ENCODE results near the gene RPS6KA5. TPM values are rescaled to one million over a fixed set of nuclear protein-coding genes. Genes with fewer than 3 reads are reported as not detected.
A peak's percentile ranks its signal among the peaks of the same experiment; 100 is the strongest.
"Not testable (repeated sequence)": the region's sequence is repeated elsewhere in the genome, so short reads cannot be mapped to it uniquely, and the experiment has no call there.

The RPS6KA5 gene
- total RNA-seq, 1 experiment from 2014 or later: 8.5 TPM

DNA sequence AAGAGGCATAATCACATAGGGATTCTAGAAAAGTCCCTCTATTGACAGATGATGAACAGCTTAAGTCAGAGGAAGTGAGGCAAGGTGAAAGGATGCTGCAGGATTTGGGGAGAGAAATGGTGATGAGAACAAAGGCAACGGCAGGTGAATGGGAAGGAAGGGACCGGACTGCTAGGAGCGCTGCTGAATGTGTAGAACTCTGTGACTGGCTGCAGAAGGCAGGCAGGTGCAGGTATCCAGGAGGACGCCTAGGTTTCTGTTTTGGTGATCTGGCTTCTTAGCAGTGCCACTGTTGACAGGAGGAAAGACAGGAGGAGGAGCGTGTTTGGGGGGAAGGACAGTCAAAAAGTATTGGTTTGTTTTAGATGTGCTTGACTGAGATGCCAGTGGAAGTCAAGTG is 185.8 kb downstream of the RPS6KA5 start:
- DNase-seq (ENCODE audit: low spot score): no peak

DNA sequence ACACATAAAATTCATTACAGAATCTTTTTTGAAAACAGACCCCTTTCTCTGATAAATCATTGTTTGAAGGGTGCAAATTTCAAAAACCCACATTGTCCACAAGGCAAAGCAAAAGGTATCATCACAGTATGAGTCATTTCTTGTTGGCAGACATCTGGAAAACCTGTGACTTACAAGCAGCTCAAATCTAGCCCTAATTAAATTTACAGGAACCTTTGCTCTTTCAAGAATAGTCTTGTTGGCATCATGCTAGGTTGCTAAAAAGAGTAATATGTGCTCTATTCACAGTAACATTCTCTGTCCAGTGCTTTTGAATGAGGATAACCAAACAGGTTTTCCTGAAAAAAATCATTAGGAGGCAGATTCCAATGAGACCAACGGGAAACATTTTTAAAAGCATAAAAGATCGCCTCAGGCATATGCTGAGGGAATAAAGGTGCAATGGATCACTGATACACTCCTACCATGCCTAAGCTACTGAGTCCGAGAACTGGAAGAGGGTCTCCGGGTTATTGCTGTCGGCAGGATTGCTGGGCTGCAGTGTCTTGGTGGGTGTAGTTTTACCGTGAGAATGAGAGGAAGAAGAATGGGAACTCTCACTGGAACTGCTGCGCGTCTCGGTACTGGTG is 188.7 kb downstream of the RPS6KA5 start:
- DNase-seq (ENCODE audit: low spot score): no peak

DNA sequence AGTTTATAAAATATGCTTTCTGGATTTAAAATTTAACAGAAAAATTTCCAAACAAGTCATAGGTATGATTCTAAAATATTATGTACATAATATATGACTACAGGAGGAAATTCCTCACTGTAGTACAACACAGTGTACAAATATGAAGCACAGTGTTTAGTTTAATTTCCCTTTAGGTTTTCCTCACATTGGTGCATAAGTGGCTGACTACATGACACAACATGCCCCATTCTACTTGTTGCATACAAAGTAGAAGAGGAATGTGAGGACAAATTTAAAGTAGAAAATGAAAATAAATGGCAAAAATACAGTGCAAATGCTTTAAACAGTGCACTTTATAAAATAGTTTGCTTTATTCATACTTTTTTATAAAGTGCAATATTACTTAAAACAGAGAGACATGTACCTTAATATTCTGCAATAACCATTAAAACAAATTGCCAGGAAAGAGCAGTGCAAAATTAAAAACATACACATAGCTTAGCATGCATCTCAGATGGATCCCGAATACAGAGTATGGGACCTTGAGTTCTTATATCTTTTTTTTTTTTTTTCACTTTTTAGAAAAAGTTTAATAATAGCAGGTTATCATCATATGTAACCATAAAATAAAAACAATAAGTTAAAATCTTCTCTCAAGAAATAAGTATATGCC is 189.4 kb downstream of the RPS6KA5 start:
- DNase-seq (ENCODE audit: low spot score): no peak

DNA sequence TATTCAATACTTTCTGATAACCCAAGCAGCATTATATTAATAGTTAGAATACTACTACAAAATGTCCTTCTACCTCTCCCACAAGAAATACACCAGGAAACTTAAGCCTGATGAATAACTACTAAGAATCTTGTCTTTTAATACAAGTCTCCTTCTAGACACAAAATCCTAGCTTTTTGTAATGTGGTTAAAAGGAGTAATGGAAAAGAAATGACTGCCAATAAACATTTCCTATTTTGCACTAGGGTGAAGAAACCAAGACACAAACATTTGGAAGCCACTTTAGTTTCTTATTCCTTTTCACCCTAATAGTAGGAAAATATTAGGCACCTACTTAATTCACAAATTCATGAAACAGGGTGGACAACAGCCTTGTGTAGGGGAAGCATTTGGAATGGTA is 192.9 kb downstream of the RPS6KA5 start:
- DNase-seq (ENCODE audit: low spot score): no peak

DNA sequence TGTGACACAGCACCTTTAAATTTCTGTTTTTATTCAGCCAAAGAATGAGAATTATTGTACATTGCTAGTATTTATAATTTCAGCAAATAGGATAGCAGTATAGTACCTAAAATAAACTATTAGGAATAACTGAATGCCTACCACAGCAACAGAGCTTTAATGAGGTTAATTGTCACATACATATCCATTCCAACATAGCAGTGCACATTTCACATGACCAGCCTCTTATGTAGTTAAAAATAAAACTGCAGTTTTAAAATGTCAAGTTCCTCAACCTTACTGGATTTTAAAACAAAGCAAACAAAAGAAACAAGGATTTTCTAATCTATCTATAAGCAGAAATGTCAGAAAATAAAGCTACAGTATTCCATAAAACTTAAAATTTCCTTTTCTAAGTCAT is 193.6 kb downstream of the RPS6KA5 start:
- DNase-seq (ENCODE audit: low spot score): no peak

DNA sequence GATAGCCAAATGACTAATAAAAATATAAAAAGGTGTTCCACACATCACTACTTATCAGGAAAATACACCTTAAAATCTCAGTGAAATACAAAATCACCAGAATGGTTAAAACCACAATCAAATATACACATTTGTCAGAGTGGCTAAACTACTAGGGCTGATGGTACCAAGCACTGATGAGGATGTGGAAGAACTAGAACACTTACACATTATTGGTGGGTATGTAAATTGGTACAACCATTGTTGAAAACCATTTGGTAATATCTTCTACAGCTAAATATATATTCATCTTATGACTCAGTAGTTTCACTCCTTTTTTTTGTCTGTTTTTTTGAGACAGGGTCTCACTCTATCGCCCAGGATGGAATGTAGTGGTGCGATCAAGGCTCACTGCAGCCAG is 195.7 kb downstream of the RPS6KA5 start:
- DNase-seq (ENCODE audit: low spot score): no peak

DNA sequence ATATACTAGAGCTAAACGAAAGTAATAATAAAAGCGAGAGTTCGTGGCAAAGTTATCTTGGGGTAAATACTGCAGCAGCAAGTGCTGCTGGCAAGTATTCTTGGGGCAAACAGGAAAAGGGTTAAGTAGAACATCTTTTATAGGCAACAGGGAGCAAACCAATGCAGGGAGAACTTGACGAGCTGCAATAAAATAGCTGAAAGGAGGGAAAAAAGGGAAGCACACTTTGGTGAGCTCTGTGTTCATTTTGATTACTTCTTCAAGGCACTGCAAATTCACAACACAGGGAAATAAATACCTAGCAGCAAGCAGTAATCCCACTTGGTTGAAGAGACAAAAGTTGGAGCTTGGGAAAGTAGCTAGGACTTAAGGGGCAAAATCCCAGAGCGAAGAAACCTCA is 201.9 kb downstream of the RPS6KA5 start:
- DNase-seq (ENCODE audit: low spot score): no peak

DNA sequence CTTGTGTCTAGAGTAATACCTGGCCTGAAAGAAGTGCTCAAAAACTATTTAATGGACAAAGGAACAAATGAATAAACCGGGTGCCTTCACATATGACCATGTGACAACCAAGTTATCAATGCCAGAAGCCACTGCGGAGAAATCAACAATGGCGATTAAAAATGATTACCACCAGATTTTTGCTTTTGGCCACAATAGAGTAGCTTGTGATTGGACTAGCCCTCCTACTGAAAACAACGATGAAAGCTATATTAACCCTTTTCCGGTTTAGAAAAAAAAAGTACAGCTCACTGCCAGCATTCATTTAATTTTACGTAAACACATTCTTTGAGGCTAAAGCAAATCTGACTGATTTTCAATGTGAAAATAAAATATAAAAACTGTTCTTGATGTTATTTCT is 202.6 kb downstream of the RPS6KA5 start:
- no peak for DNase-seq (ENCODE audit: low spot score)

DNA sequence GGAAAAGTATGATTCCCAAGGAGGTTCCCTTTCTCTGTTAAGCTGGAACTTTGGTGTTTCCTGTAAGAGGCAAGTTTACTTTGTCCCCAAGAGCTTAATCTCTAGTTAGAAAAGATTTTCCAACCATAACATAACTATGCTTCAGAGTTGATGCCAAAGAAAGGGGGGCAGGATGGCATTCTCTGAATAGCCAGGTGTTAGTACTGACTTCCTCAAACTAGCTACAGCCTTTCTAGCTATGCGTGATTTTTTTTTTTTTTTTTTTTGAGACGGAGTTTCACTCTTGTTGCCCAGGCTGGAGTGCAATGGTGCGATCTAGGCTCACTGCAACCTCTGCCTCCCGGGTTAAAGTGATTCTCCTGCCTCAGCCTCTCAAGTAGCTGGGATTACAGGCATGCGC is 204.3 kb downstream of the RPS6KA5 start:
- DNase-seq (ENCODE audit: low spot score): not testable (repeated sequence)

DNA sequence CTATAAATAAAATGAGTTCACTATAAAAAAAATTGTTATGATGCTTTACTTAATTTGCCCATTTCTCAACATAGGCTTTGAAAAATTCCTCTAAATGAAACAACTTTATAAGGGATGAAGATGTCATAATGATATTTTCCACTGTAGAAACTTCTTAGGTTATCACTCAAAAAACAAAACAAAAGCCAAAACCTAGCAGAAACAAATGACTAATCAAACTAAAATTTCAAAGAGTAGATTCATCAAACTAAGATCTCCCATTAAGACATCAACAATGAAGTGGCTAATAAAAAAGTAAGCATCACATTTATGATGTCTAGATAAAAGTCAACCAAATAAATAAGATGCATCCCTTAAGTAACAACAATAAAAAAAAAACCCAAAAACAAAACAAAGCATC is 207.3 kb downstream of the RPS6KA5 start:
- DNase-seq (ENCODE audit: low spot score): no peak

DNA sequence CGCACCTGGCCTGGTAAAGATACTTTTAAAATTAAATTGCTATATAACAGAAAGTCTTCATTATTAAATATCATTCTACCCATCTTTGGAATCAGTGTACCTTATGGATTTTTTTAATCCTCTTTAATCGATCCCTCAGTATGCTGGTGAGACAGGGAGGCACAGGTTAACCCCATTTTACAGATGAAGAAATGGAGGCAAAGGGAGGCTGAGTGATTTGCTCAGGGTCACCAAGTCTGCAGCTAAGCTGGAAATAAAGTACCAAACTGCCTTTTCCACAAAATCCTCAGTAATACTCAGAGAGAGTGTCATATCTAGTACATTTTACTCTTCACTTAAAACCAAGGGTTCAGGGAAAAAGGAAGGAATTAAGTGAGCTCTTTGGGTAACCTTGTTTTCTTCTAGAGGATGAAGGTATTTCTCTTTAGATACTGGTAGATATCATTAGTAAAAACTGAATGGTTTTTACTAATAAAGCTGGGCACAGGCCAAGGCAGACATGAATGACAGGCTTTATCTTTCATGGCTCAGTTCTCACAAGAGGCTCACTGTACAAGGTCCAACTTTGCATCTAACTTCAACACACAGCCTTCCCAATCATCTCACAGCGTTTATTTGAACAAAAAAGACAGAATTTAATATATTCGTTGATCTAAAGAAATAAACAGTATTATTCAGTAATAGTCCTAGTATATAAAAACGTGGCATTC is 209.0 kb downstream of the RPS6KA5 start:
- no peak for DNase-seq (ENCODE audit: low spot score)

DNA sequence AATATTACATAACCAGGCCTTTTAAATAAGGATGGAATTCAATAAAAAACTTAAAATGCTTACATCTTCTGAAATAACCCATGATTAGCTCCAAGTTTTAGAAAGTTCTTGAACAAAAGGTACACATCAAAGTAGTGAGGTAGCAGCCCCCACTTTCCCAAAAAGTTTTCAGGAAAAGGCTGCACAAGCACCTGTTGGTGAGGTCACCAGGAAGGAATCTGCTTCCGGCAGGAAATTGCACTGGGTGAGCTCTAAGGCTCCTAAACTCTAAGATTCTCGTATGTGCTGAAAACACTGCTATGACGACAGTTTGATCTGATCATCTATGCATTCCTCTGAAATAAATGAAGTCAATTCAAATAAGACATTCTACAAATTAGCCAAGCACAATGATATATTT is 210.0 kb downstream of the RPS6KA5 start:
- peak; percentile 50 for DNase-seq (ENCODE audit: low spot score)

DNA sequence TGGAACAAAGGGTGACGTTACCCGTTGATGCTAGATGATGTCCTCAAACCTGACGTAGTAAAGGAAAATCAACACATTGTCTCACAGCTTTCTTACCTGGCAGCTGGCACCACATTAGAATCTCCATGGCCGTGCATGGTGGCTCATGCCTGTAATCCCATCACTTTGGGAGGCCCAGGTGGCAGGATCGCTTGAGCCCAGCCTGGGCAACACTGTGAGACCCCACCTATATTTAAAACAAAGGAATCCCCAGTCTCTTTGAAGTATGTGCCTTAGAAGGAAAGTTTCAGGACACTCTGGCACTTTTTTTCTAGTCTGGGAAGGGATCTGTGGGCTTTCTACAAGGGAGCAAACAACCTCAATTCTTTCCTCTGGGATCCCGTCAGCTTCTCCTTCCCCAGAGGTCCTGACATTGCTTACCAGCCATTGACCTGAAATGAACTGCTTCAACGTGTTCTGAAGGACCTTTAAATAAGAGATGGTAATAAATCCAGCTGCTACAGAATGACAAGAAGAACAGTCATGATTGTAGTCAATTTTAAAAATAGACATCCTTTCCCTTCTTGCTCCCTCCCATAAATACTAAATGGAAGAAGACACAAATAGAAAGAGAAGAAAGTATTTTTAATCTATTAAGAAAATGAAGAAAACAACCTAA is 210.5 kb downstream of the RPS6KA5 start:
- DNase-seq (ENCODE audit: low spot score): no peak

DNA sequence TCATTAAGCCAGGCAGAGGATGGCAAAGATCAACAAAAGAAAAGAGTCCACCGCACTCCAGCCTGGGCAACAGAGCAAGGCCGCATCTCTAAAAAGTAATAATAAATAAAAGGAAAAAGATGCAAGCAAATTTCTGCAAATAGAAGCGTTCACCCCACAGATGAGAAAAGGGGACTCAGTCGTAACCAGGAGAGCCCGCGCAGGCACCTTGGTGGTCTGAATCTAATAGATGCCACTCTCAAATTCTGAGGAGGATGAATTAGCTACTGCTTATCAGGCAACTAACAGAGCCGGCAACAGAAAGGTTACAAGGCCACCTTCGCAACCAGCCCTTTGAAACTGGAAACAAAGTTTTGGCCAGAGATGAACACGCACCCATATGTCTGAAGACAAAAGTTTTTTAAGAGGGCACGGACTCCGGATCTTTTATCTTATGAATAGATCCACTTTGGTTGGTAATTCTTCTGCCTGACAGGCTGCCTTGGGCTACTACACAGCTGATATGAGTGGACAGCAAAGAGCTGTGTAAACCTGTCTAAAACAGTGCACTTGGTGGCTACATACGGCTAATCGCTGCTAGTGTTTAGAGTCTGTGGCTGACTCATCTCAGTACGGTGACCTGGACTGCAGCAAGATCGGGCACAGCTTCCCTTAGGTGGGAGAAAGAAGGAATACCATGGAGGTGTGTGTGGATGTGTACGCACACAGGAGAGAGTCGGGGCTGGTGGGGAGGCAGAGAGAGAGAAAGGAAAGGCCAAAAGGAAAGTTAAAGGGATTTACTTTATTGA is 211.3 kb downstream of the RPS6KA5 start:
- DNase-seq (ENCODE audit: low spot score): no peak

DNA sequence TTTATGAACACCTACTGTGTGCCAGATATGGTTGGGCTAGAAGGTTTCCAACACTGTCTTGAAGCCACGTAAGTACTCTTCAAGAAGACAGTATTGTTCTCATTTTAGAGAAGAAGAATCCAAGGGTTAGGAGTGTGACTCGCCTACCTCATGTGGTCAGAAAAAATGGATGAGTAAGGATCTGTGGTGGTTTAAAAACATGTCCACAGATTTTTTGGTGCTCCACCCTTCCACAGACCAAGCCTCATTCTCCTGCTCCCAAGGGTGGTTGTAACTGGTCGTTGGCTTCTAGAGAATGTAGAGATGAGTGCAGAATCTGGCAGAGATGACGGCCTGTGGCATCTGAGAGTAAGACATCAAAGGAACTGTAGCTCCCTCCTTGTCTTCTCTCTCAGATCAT is 213.9 kb downstream of the RPS6KA5 start:
- no peak for DNase-seq (ENCODE audit: low spot score)

DNA sequence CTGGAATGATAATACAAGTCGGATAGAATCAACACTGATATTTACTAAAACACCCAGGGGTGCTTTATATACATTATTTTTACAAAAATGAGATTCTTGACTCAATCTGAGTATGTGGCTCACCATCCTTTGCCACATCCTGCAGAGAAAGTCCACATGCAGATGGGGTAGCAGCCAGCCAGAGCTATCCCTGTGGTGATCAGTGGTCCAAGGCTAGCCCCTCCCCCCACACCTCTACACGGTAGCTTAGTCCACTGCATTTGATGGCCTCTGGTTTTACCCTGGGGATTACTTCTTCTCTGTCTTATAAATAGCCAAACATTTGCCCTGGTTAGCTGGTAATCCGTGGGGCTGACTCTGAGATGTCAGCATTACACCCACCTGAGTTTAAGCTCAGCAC is 216.1 kb downstream of the RPS6KA5 start:
- no peak for DNase-seq (ENCODE audit: low spot score)

DNA sequence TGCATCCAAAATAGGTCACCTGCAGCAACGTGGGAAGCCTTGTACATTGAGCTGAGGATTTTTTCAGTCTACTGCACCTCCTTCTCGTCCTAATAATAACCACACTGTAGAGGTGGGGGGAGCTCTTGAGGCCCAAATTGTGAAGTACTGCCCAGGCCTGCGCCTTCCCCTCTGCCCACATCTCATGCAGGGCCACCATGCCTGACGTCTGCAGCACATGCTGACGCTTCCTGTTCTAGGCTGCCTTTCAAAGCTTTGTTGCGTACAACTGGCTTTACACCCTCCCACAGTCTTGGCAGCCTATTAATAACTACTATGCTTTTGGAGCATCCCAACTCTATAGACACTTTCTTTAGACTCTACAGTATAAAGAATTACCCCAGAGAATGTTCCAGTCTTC is 217.7 kb downstream of the RPS6KA5 start:
- no peak for DNase-seq (ENCODE audit: low spot score)

DNA sequence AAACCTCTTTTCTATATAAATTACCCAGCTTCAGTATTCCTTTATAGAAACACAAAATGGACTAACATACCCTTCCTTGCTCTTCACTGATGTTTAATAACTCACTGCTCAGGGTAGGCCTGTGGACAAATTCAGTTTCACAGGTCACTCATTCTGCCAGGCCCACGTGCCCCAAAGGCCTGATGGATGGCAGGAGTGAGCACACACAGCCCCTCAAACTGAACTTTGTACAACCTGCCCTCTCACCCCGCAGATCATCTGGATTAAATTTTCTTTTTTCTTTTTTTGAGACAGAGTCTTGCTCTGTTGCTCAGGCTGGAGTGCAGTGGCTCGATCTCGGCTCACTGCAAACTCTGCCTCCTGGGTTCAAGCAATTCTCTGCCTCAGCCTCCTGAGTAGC is 219.8 kb downstream of the RPS6KA5 start:
- DNase-seq (ENCODE audit: low spot score): not testable (repeated sequence)

DNA sequence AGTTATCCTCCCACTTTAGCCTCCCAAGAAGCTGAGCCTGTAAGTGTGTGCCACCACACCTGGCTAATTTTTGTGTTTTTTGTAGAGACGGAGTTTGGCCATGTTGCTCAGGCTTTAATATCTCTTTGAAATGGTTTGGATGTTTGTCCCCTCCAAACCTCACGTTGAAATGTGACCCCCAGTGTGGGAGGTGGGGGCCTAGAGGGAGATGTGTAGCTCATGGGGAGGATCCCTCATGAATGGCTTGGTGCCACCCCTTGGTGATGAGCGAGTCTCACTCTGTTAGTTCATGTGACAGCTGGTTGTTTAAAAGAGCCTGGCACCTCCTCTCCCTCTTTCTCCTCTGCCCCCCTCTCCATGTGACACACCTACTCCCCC is 220.6 kb downstream of the RPS6KA5 start:
- no peak for DNase-seq (ENCODE audit: low spot score)

DNA sequence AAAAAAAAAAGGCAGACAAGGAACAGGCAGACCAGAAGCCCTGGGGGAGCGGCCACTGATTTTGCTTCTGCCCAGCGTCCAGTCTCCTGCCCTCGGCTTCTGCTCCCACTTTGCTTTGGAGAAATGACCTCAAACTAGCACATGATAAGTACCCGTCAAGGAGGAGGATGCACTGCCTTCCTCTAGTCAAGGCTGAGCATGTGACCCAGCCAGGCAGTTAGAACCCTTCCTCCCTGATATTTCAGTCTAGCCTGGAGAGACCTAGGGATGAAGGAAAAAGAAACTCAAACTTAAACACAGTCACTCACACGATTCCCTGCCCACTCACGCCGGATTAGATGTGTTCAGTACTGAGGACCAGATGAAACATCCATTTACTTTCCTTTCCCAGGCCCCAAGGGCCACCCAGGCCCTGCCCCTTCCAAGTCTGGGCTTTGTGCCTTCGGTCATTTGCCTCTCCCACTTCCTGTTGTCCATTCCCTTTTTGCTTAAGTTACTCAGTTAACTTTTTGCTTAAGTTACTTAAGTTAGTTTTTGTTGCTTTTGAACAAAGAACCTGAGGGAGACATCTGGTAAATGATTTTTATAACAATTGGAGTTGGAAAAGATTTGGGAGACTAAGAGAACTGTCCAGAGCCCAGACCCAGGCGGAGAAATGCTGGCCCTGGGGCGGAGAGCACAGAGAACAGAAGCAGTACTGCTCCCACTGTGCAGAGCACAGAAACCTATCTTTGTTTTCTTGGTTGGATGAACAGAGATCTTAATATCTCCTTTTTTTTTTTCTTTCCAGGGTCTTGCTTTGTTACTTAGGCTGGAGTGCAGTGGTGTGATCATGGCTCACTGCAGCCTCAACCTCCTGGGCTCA is 221.2 kb downstream of the RPS6KA5 start:
- no peak for DNase-seq (ENCODE audit: low spot score)

DNA sequence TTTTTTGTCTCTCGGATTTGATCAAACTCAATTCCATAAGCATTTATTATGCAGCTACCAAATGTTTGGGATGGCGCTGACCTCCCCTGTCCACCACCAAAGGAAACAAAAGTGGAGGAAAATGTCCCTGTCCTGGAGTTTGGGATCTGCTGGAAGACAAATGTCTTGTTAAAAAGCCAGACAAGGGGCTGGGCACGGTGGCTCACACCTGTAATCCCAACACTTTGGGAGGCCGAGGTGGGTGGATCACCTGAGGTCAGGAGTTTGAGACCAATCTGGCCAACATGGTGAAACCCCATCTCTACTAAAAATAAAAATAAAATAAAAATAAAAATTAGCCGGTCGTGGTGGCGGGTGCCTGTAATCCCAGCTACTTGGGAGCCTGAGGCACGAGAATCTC is 221.9 kb downstream of the RPS6KA5 start:
- DNase-seq (ENCODE audit: low spot score): not testable (repeated sequence)
